K562 (cell line): ENCODE data around the gene PHACTR3. TPM values are rescaled to one million over a fixed set of nuclear protein-coding genes. Genes with fewer than 3 reads are reported as not detected.

ENCODE experiments used
- DMBX1 ChIP-seq: fragments of 250-450 bp; sonication (Bioruptor Pico); IDR thresholded peaks from 2 replicates; pipeline ENCODE4 v1.8.0; 2022; ENCODE audit warnings: inconsistent platforms, mild to moderate bottlenecking, moderate library complexity, borderline replicate concordance
- GATAD2A ChIP-seq: fragments of 450-650 bp; IDR thresholded peaks from 2 replicates; pipeline ENCODE4 v1.6.1; 2017
- HDGF ChIP-seq: fragments of 450-650 bp; IDR thresholded peaks from 2 replicates; pipeline ENCODE4 v1.6.1; 2016
- MED1 ChIP-seq: sonication (generic); formaldehyde crosslinking; IDR thresholded peaks from 2 replicates; pipeline ENCODE4 v1.8.1; 2023; ENCODE audit warnings: missing genetic modification reagents, borderline replicate concordance
- SETDB1 ChIP-seq: IDR thresholded peaks from one replicate; pipeline ENCODE4 v1.6.1; 2012; ENCODE audit warnings: low read length, control low read depth, inconsistent platforms
- SIN3B ChIP-seq: fragments of 450-650 bp; IDR thresholded peaks from 2 replicates; pipeline ENCODE4 v1.6.1; 2017; ENCODE audit warnings: low read depth, mild to moderate bottlenecking, moderate library complexity
- SREBF2 ChIP-seq: sonication (generic); formaldehyde crosslinking; IDR thresholded peaks from 2 replicates; pipeline ENCODE4 v1.4.0; 2020; ENCODE audit warnings: mild to moderate bottlenecking, missing genetic modification reagents
- ZNF41 ChIP-seq: fragments of 250-450 bp; sonication (Bioruptor Pico); conservative IDR thresholded peaks from 2 replicates; pipeline ENCODE4 v1.4.0; 2020; ENCODE audit warnings: mild to moderate bottlenecking
- polyA plus RNA-seq, 8 experiments: library from polyadenylated mRNA; depleted of rRNA in 4 of 8; stranded (reverse) in 5 of 8; unstranded in 3 of 8; fragments of >200 nt; fragmentation: Nextera tagmentation in 2 of 8; fragmentation: Illumina TruSeq in 1 of 8; extraction: Ambion mirVana in 2 of 8; extraction: Trizol in 1 of 8; gene quantifications; 2 replicates each; pipeline versions ENCODE4 v1.2.1 to v1.2.3, GENCODE V29; 2011 to 2014; ENCODE audit warnings: inconsistent platforms in 1 of 8, missing spikeins in 1 of 8
- total RNA-seq, 7 experiments: library from RNA; depleted of rRNA in 6 of 7; stranded (reverse); fragments of >200 nt in 6 of 7; fragmentation: Illumina TruSeq in 2 of 7; extraction: Trizol in 2 of 7; gene quantifications; 2 replicates each; pipeline versions ENCODE4 v1.2.1 to v1.2.3, GENCODE V29; 2011 to 2021; ENCODE audit warnings: low replicate concordance in 1 of 7
- TF ChIP-seq, protein P1 (sequence below): fragments of 450-650 bp; IDR thresholded peaks from 2 replicates; pipeline ENCODE4 v1.6.1; 2016; ENCODE audit warnings: low read depth
- TF ChIP-seq, protein P2 (sequence below): sonication (generic); formaldehyde crosslinking; IDR thresholded peaks from 2 replicates; pipeline ENCODE4 v1.8.0; 2023; ENCODE audit warnings: mild to moderate bottlenecking, missing genetic modification reagents

The PHACTR3 gene
- total and polyA plus RNA-seq, 9 of the 15 experiments (the other 6 are each of a cell fraction or from before 2014, with no cell fraction given): not detected

GRCh38 chr20:59683181-59683580, 78.8 kb downstream of the PHACTR3 start (continued):
- TF ChIP-seq, protein P1, sequence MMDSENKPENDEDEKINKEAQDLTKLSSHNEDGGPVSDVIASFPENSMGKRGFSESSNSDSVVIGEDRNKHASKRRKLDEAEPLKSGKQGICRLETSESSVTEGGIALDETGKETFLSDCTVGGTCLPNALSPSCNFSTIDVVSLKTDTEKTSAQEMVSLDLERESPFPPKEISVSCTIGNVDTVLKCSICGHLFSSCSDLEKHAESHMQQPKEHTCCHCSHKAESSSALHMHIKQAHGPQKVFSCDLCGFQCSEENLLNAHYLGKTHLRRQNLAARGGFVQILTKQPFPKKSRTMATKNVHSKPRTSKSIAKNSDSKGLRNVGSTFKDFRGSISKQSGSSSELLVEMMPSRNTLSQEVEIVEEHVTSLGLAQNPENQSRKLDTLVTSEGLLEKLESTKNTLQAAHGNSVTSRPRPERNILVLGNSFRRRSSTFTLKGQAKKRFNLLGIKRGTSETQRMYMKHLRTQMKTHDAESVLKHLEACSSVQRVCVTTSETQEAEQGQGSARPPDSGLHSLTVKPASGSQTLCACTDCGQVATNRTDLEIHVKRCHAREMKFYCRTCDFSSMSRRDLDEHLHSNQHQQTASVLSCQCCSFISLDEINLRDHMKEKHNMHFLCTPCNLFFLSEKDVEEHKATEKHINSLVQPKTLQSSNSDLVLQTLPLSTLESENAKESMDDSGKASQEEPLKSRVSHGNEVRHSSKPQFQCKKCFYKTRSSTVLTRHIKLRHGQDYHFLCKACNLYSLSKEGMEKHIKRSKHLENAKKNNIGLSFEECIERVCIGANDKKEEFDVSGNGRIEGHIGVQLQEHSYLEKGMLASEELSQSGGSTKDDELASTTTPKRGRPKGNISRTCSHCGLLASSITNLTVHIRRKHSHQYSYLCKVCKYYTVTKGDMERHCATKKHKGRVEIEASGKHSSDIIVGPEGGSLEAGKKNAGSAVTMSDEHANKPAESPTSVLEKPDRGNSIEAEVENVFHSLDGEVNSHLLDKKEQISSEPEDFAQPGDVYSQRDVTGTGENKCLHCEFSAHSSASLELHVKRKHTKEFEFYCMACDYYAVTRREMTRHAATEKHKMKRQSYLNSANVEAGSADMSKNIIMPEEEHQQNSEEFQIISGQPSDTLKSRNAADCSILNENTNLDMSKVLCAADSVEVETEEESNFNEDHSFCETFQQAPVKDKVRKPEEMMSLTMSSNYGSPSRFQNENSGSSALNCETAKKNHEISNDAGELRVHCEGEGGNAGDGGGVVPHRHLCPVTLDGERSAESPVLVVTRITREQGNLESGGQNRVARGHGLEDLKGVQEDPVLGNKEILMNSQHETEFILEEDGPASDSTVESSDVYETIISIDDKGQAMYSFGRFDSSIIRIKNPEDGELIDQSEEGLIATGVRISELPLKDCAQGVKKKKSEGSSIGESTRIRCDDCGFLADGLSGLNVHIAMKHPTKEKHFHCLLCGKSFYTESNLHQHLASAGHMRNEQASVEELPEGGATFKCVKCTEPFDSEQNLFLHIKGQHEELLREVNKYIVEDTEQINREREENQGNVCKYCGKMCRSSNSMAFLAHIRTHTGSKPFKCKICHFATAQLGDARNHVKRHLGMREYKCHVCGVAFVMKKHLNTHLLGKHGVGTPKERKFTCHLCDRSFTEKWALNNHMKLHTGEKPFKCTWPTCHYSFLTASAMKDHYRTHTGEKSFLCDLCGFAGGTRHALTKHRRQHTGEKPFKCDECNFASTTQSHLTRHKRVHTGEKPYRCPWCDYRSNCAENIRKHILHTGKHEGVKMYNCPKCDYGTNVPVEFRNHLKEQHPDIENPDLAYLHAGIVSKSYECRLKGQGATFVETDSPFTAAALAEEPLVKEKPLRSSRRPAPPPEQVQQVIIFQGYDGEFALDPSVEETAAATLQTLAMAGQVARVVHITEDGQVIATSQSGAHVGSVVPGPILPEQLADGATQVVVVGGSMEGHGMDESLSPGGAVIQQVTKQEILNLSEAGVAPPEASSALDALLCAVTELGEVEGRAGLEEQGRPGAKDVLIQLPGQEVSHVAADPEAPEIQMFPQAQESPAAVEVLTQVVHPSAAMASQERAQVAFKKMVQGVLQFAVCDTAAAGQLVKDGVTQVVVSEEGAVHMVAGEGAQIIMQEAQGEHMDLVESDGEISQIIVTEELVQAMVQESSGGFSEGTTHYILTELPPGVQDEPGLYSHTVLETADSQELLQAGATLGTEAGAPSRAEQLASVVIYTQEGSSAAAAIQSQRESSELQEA: no peak
- TF ChIP-seq SIN3B: no peak
- TF ChIP-seq, protein P2, sequence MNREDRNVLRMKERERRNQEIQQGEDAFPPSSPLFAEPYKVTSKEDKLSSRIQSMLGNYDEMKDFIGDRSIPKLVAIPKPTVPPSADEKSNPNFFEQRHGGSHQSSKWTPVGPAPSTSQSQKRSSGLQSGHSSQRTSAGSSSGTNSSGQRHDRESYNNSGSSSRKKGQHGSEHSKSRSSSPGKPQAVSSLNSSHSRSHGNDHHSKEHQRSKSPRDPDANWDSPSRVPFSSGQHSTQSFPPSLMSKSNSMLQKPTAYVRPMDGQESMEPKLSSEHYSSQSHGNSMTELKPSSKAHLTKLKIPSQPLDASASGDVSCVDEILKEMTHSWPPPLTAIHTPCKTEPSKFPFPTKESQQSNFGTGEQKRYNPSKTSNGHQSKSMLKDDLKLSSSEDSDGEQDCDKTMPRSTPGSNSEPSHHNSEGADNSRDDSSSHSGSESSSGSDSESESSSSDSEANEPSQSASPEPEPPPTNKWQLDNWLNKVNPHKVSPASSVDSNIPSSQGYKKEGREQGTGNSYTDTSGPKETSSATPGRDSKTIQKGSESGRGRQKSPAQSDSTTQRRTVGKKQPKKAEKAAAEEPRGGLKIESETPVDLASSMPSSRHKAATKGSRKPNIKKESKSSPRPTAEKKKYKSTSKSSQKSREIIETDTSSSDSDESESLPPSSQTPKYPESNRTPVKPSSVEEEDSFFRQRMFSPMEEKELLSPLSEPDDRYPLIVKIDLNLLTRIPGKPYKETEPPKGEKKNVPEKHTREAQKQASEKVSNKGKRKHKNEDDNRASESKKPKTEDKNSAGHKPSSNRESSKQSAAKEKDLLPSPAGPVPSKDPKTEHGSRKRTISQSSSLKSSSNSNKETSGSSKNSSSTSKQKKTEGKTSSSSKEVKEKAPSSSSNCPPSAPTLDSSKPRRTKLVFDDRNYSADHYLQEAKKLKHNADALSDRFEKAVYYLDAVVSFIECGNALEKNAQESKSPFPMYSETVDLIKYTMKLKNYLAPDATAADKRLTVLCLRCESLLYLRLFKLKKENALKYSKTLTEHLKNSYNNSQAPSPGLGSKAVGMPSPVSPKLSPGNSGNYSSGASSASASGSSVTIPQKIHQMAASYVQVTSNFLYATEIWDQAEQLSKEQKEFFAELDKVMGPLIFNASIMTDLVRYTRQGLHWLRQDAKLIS (CRISPR knock-in tag): no peak
- TF ChIP-seq DMBX1: no peak
- no peak for TF ChIP-seq ZNF41 (CRISPR knock-in tag)
- TF ChIP-seq MED1: no peak
- TF ChIP-seq SREBF2 (CRISPR knock-in tag): no peak
- TF ChIP-seq SETDB1: no peak
- TF ChIP-seq GATAD2A: no peak
- TF ChIP-seq HDGF: no peak
